OCI-LY1 (cell line): ENCODE data around the gene SUMO4.

ENCODE experiments used
- EZH2 ChIP-seq: fragments of 200-600 bp; sonication (generic), shearing (Covaris generic); IDR thresholded peaks from 2 replicates; pipeline ENCODE4 v1.8.0; 2017; ENCODE audit warnings: borderline replicate concordance, mixed run types, mild to moderate bottlenecking, antibody characterized with exemption, low read length, moderate library complexity, mixed read lengths
- TF ChIP-seq, protein P1 (sequence below): fragments of 200-600 bp; sonication (generic), shearing (Covaris generic); IDR thresholded peaks from 2 replicates; pipeline ENCODE4 v1.5.1; 2017; ENCODE audit warnings: mild to moderate bottlenecking, antibody characterized with exemption, low read length, moderate library complexity, mixed read lengths

DNA sequence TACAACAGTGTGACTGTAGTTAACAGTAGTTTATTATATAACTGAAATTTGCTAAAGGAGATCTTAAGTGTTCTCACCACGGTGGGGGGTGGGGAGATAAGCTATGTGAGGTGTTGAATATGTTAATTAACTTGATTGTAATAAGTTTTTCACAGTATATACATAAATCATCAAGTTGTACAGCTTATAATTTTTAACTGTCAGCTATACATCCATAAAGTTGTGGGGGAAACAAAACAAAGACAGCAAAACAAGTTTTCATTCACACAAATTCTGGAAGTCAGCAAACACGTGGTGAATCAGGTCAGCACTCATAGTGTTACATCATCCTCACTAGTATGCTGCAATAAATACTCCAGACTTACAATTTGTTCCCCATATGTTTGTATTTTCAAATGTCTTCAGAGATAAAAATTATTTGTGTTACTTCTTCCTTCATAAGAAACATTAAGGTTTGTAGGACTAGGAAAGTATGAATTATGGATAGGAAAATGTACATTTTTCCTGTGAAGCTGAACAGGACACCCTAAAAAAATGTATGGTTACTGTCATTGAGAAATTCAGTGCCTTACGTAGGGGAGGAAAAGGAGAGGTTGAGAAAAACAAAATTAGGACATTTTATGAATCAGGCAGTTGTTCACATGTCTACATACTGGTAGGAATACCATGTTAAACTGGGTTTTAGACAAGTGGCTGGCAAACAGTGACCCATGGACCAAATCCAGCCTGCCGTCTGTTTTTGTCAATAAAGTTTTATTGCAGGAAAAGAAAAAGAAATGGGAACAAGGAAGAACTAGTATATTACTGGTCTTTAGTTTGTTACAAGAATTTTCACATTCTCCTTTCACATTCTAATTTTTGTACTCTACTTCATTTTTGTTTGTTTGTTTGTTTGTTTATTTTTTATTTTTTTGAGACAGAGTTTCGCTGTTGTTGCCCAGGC lies 6.0 kb downstream of the SUMO4 start:
- TF ChIP-seq, protein P1, sequence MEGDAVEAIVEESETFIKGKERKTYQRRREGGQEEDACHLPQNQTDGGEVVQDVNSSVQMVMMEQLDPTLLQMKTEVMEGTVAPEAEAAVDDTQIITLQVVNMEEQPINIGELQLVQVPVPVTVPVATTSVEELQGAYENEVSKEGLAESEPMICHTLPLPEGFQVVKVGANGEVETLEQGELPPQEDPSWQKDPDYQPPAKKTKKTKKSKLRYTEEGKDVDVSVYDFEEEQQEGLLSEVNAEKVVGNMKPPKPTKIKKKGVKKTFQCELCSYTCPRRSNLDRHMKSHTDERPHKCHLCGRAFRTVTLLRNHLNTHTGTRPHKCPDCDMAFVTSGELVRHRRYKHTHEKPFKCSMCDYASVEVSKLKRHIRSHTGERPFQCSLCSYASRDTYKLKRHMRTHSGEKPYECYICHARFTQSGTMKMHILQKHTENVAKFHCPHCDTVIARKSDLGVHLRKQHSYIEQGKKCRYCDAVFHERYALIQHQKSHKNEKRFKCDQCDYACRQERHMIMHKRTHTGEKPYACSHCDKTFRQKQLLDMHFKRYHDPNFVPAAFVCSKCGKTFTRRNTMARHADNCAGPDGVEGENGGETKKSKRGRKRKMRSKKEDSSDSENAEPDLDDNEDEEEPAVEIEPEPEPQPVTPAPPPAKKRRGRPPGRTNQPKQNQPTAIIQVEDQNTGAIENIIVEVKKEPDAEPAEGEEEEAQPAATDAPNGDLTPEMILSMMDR, result no peak
- no peak for TF ChIP-seq EZH2
